Neural progenitor cell (in vitro differentiated cells): ENCODE results near the gene LYRM4.

Experiments
- EZH2 ChIP-seq: fragments of 200-600 bp; sonication (generic); IDR thresholded peaks from 2 replicates; pipeline ENCODE4 v1.6.1; 2017; ENCODE audit warnings: antibody characterized with exemption, mild to moderate bottlenecking, moderate library complexity
- EZH2phosphoT487 ChIP-seq: fragments of 200-600 bp; sonication (generic); IDR thresholded peaks from 2 replicates; pipeline ENCODE4 v1.6.1; 2017; ENCODE audit warnings: antibody characterized with exemption
- TF ChIP-seq, protein P1 (sequence below): fragments of 200-600 bp; sonication (generic); IDR thresholded peaks from 2 replicates; pipeline ENCODE4 v1.5.1; 2017; ENCODE audit warnings: antibody characterized with exemption, mild to moderate bottlenecking

DNA sequence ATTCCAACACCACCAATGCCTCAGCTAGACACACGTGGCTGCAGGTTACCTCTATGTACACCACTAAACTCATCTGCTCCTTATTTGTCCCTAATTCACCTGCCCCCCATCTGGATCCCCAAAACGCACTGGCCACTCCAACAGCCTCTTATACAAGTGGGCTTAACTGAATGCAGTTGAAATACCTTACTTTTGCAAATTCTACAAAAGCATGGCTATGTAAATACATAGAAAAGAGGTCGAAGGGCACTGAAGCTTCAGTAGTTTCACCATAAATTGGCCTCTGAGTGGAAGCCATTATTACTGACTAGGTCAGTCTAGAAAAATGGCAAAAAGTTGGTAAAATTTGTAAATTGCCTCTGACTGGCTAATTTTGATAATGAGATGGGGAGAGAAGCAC is 186.8 kb downstream of the LYRM4 start:
- TF ChIP-seq, protein P1, sequence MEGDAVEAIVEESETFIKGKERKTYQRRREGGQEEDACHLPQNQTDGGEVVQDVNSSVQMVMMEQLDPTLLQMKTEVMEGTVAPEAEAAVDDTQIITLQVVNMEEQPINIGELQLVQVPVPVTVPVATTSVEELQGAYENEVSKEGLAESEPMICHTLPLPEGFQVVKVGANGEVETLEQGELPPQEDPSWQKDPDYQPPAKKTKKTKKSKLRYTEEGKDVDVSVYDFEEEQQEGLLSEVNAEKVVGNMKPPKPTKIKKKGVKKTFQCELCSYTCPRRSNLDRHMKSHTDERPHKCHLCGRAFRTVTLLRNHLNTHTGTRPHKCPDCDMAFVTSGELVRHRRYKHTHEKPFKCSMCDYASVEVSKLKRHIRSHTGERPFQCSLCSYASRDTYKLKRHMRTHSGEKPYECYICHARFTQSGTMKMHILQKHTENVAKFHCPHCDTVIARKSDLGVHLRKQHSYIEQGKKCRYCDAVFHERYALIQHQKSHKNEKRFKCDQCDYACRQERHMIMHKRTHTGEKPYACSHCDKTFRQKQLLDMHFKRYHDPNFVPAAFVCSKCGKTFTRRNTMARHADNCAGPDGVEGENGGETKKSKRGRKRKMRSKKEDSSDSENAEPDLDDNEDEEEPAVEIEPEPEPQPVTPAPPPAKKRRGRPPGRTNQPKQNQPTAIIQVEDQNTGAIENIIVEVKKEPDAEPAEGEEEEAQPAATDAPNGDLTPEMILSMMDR = no peak
- TF ChIP-seq EZH2 (no peak), EZH2phosphoT487 (no peak)
